SK-N-MC (cell line): Measurements from ENCODE around the gene PCED1B.

Source experiments
- EZH2 ChIP-seq: fragments of 200-600 bp; sonication (generic); IDR thresholded peaks from one replicate; pipeline ENCODE4 v1.6.1; 2017; ENCODE audit warnings: antibody characterized with exemption
- FOXP2 ChIP-seq: optimal IDR thresholded peaks from 2 replicates; pipeline ENCODE3; 2011; ENCODE audit warnings: mild to moderate bottlenecking, moderate library complexity; ENCODE audit not compliant: insufficient read depth; ENCODE audit errors: extremely low read length, control extremely low read depth
- POLR2AphosphoS5 ChIP-seq: IDR thresholded peaks from 2 replicates; pipeline ENCODE4 v1.6.1; 2012; ENCODE audit warnings: mild to moderate bottlenecking, low read depth, low read length, borderline replicate concordance

GRCh38 chr12:47134005-47134404 lies 54.6 kb downstream of the PCED1B start:
- TF ChIP-seq POLR2AphosphoS5 (no peak), EZH2 (no peak), FOXP2 (no peak)
